Stimulated activated CD4-positive, alpha-beta T cell treated with anti-CD3 and anti-CD28 coated beads, Interleukin-2, amount 100 ng/mL, for 24 hours (primary cell): ENCODE results near the gene OR5W2.
"Not testable (repeated sequence)": the region's sequence is repeated elsewhere in the genome, so short reads cannot be mapped to it uniquely, and the experiment has no call there.

Experiments
- DNase-seq, 2 donors: peaks; one replicate each; pipeline ENCODE4 v3.0.0-alpha.2; 2020

Gene OR5W2

GRCh38 chr11:55914482-55914881 lies at the start of gene OR5W2:
Gene OR5W2 (minus strand): TSS chr11:55914582. CDS start chr11:55914582, 0 bp downstream.
- no peak for DNase-seq

DNA sequence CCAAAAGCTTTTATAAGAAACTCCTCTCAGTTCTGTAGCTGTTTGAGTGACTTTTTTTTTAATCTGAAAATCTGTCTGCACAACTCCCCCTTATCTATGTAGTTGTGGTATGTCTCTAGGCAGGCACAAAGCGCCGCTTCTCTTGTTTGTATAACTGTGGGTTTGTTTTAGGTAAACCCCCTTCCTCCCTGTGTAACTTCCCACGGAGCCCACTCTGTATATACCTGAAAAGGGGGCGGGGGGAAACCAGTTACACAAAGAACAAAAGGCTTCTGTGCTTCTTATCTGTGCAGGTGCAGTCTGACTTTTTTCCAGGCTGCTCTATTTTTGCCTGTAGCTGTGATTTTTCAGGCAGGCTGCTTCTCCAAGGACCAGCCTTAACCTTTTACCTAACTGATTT lies 42.1 kb upstream of the OR5W2 start:
- no peak for DNase-seq

- no peak for DNase-seq
Measured at GRCh38 chr11:55949330-55949729, 34.9 kb upstream of the OR5W2 start.

DNA sequence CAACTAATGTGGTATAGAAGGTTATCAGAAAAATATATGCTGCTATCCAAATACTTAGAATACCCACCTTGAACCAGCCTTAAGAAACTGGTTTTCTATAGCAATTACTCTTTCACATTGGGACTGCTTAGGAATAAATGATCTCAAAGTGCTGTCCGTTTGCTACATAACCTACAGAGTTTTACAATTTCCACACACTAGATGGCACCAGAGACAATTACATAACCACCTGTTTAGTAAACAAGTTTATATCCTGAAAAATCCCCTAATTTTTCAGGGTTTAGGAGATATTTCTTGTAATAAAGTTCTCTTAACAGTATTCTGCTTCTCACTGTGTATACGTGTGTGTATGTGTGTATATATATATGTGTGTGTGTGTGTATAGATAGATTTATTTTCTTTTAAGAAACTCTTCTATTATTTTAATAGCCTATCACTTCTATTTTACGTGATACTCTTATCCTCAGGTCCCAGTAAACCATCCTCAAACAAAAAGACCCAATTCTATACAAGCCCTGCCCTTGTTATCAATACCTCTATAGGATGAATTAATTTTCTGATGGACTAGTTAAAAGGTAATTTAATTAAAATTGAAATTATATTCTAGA lies 28.5 kb upstream of the OR5W2 start:
- DNase-seq = no peak

DNA sequence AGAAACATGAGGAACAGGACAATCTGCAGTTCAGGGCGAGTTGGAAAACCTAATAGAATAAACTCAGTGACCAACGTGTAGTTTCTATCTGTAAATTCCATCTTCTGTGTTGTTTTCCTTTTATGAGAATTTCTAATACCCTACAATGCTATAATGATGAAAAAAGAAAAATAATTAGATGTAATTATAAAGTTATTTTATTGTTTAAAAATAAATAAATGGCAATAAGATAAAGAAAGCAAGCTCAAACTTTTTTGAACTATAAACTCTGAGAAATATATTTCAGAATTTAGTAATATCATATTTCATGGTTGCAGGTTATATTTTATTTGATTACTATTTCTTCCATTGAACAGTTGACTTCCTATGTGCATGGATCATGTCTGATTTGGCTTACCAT lies 21.9 kb upstream of the OR5W2 start, which contains the start of gene OR5I1:
TSS of gene OR5I1 (minus strand) at position 101 of the 400 bp plus-strand sequence. CDS start at position 101, 0 bp downstream.
- DNase-seq = no peak

- no peak for DNase-seq
Measured at GRCh38 chr11:55920537-55920936, 6.2 kb upstream of the OR5W2 start.

- DNase-seq = no peak
Measured at GRCh38 chr11:55902308-55902707, 12.1 kb downstream of the OR5W2 start.

- no peak for DNase-seq
Measured at GRCh38 chr11:55895216-55895615, 19.2 kb downstream of the OR5W2 start.

DNA sequence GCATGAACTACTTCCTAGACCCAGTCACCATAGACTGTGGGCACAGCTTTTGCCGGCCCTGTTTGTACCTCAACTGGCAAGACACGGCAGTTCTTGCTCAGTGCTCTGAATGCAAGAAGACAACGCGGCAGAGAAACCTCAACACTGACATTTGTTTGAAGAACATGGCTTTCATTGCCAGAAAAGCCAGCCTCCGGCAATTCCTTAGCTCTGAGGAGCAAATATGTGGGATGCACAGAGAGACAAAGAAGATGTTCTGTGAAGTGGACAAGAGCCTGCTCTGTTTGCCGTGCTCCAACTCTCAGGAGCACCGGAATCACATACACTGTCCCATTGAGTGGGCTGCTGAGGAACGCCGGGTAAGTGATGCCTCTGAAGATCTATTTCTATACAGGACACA lies 28.9 kb downstream of the OR5W2 start:
- not testable (repeated sequence) for DNase-seq

DNA sequence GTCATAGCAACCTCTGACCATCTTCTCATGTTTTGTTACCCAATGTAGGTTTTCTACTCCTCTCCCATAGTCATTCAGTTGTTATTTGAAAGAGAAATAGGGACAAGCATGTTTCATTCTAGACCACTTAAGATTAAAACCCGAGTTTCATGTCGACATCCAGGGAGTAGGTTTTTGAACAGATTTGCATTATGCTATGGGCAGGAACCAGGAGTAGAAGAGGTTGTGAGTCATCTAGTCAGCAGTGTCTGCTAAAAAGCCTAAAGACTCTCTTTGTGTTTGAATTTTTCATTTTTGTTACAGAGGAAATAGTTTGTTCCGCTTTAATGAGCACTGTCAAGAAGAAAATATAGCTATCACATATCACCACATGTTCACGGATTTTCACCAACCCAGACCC lies 29.4 kb downstream of the OR5W2 start:
- DNase-seq = not testable (repeated sequence)

- DNase-seq = not testable (repeated sequence)
Measured at GRCh38 chr11:55882997-55883396, 31.4 kb downstream of the OR5W2 start, which contains the start of gene TRIM51. Gene TRIM51 (plus strand): TSS chr11:55883297. CDS start chr11:55885429, 2,132 bp downstream.

DNA sequence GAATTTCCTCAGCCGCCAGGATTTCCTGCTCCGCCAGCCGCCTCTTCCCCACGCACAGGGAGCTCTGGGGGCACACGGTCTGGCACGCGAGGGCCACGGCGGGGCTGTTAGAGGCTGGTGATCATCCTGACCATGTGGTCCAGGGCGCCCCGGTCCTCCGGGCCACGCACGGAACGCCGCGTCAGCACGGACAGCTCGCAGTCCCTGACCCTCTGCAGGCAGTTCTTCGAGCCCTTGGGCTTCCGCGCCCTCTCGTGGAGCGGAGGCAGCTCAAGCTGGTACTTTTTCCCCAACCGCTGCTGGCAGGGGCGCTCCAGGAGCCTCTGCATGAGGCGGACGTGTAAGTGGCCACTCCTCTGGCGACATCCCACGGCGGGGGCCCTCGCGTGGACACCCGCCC lies 41.2 kb downstream of the OR5W2 start:
- not testable (repeated sequence) for DNase-seq

GRCh38 chr11:55872731-55873130 lies 41.7 kb downstream of the OR5W2 start:
- DNase-seq = not testable (repeated sequence)

DNA sequence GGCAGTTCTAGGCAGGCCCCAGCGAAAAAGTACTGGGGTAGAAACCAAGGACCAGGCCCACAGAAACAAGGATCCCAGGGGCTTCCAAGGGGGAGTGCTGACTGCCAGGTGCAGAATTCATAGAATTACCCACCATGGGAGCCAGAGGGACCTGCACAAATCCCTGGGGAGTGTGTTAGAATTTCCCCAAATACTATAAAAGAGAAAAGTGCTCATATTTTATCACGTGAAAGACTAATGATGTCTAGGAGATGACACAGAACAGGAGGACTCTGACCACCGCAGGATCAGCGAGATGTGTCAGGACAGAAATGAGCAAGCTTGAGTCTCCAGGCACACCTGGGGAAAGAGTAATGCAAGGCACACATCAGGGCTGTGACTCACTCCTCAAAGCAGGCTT lies 47.0 kb downstream of the OR5W2 start:
- not testable (repeated sequence) for DNase-seq
